Breast epithelium (tissue), 4 donors: ENCODE data around the gene SLC25A19. TPM values are rescaled to one million over a fixed set of nuclear protein-coding genes. Genes with fewer than 3 reads are reported as not detected.

Source experiments
- DNase-seq, 2 donors: peaks; one replicate each; pipeline ENCODE4 v3.0.0-alpha.2; 2019; ENCODE audit warnings: low spot score in 2 of 2
- H3K27ac ChIP-seq, 2 donors: fragments of 200-600 bp; sonication (generic) in 1 of 2; one replicate each; pipeline ENCODE4 v1.5.1; 2016 to 2019; ENCODE audit warnings: mild to moderate bottlenecking in 1 of 2
- H3K27me3 ChIP-seq, 2 donors: fragments of 200-600 bp; sonication (generic) in 1 of 2; one replicate each; pipeline versions ENCODE4 v1.5.1 to v1.6.0; 2017 to 2019; ENCODE audit warnings: control low read depth in 1 of 2, mild to moderate bottlenecking in 1 of 2
- H3K36me3 ChIP-seq: fragments of 200-600 bp; one replicate; pipeline ENCODE4 v1.5.1; 2019
- H3K4me1 ChIP-seq, 2 donors: fragments of 200-600 bp; sonication (generic); one replicate each; pipeline ENCODE4 v1.5.1; 2016 to 2019; ENCODE audit warnings: control low read depth in 1 of 2
- H3K4me3 ChIP-seq, 3 donors: fragments of 200-600 bp; sonication (generic); 1 replicate in 2 of 3; 2 replicates in 1 of 3; pipeline ENCODE4 v1.5.1; 2016 to 2019; ENCODE audit warnings: mild to moderate bottlenecking in 3 of 3, moderate library complexity in 2 of 3
- H3K9me3 ChIP-seq, 2 donors: fragments of 200-600 bp; sonication (generic) in 1 of 2; one replicate each; pipeline ENCODE4 v1.5.1; 2016 to 2019; ENCODE audit warnings: control low read depth in 1 of 2
- POLR2A ChIP-seq: fragments of 450-650 bp; IDR thresholded peaks from one replicate; pipeline ENCODE4 v1.6.1; 2016; ENCODE audit warnings: antibody characterized with exemption, mild to moderate bottlenecking, moderate library complexity
- POLR2AphosphoS5 ChIP-seq, 3 donors: sonication (generic); formaldehyde crosslinking; IDR thresholded peaks; one replicate each; pipeline ENCODE4 v1.6.1; 2017; ENCODE audit warnings: antibody characterized with exemption in 3 of 3
- intact Hi-C: fragments of 100-400 bp; cut with DNase I; formaldehyde crosslinking; loops from one replicate; pipeline ENCODE4 v1.15.1; 2023; ENCODE audit warnings: low total_unique reads
- total RNA-seq, 3 donors: library from RNA; depleted of rRNA; stranded (reverse); fragments of >200 nt; gene quantifications; one replicate each; pipeline ENCODE4 v1.1.0, GENCODE V29; 2016
- TF ChIP-seq, protein P1 (sequence below), 3 donors: fragments of 450-650 bp; IDR thresholded peaks; one replicate each; pipeline ENCODE4 v1.5.1; 2016 to 2017; ENCODE audit warnings: antibody characterized with exemption in 3 of 3, mild to moderate bottlenecking in 3 of 3, moderate library complexity in 3 of 3

SLC25A19 gene
- total RNA-seq, 3 donors from 2014 or later, result 11.4 to 13.8 (median 12.3) TPM

GRCh38 chr17:75250009-75250471 is 39.2 kb downstream of the SLC25A19 start:
- no peaks in the 10 kb centered on the region for H3K9me3 ChIP-seq
- DNase-seq, result no peak
- H3K4me3 ChIP-seq, result peak overlapping the region in 2 of 3 donors; percentile 22 to 47
- H3K36me3 ChIP-seq, result no peaks in the 10 kb centered on the region
- H3K27me3 ChIP-seq, result no peaks in the 10 kb centered on the region
- TF ChIP-seq POLR2AphosphoS5 (IDR thresholded peaks at IDR 0.05), result no peak
- TF ChIP-seq, protein P1, sequence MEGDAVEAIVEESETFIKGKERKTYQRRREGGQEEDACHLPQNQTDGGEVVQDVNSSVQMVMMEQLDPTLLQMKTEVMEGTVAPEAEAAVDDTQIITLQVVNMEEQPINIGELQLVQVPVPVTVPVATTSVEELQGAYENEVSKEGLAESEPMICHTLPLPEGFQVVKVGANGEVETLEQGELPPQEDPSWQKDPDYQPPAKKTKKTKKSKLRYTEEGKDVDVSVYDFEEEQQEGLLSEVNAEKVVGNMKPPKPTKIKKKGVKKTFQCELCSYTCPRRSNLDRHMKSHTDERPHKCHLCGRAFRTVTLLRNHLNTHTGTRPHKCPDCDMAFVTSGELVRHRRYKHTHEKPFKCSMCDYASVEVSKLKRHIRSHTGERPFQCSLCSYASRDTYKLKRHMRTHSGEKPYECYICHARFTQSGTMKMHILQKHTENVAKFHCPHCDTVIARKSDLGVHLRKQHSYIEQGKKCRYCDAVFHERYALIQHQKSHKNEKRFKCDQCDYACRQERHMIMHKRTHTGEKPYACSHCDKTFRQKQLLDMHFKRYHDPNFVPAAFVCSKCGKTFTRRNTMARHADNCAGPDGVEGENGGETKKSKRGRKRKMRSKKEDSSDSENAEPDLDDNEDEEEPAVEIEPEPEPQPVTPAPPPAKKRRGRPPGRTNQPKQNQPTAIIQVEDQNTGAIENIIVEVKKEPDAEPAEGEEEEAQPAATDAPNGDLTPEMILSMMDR (IDR thresholded peaks at IDR 0.05), result no peak
- TF ChIP-seq POLR2A, result no peak
- intact Hi-C loops, result no loop called here
- peaks cover 0 to 20% of the 10 kb centered on the region in 2 donors for H3K4me1 ChIP-seq
- peak overlapping the region; percentile 58 to 72 for H3K27ac ChIP-seq

DNA sequence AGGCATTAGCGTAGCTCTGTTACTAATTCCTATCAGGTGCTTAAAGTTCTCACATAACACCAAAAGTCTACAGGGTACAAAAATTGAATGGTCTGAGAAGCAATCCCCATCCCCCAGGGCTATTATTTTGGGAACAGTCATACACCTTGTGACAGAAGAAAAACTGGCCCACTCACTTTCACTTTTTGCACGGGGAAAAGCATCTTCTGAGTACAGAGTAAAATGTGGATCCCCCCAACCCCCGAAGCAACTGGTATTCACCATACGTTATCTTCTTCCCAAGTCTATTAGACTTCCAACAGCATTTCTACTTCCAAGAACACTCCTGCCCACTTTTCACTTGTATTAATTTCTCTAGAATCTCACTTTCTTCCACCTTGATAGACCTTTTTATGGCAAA is 39.7 kb downstream of the SLC25A19 start:
- Histone ChIP-seq H3K27ac (peak overlapping the region; percentile 58 to 72), H3K27me3 (no peaks in the 10 kb centered on the region), H3K9me3 (no peaks in the 10 kb centered on the region), H3K4me3 (peak overlapping the region in 2 of 3 donors; percentile 22 to 47), H3K4me1 (peaks cover 0 to 20% of the 10 kb centered on the region in 2 donors), H3K36me3 (no peaks in the 10 kb centered on the region)
- intact Hi-C loops, result no loop called here
- no peak for TF ChIP-seq POLR2A
- TF ChIP-seq, protein P1 (IDR thresholded peaks at IDR 0.05), result no peak
- no peak for DNase-seq

- H3K36me3 ChIP-seq, result peaks cover 5% of the 10 kb centered on the region
These were observed 42.8 kb downstream of the SLC25A19 start for GRCh38 chr17:75246404-75246803.

DNA sequence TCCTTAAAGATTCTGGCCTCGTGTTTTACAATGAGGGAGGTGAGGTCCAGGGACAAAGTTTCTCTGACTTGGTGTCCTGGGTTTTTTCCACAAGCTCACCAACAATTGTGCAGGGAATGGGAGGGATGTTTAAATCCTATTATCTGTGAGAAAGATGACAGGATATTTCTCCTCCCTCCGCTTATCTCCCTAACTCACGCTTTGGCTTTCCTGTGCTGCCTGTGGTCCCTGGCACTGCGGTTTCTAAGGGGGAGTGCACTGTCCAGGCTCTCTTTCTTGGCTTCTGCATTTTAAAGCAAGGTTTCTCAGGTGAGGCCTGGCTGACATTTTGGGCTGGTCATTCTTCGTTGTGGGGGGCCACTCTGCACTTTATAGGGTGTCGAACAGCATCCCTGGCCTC is 44.2 kb downstream of the SLC25A19 start:
- Histone ChIP-seq H3K4me1 (peaks cover 0 to 19% of the 10 kb centered on the region in 2 donors), H3K27ac (no peak overlapping the region), H3K9me3 (no peaks in the 10 kb centered on the region), H3K36me3 (peaks cover 10% of the 10 kb centered on the region), H3K4me3 (no peak overlapping the region), H3K27me3 (no peaks in the 10 kb centered on the region)
- DNase-seq, result no peak
- TF ChIP-seq POLR2AphosphoS5 (IDR thresholded peaks at IDR 0.05) (no peak), POLR2A (no peak)
- TF ChIP-seq, protein P1 (IDR thresholded peaks at IDR 0.05), result no peak
- intact Hi-C loops, result no loop called here

More at GRCh38 chr17:75246404-75246803, 42.8 kb downstream of the SLC25A19 start:
- peak in 1 of 2 donors; percentile 56 for DNase-seq
- Histone ChIP-seq H3K4me3 (no peak overlapping the region), H3K4me1 (peaks cover 0 to 20% of the 10 kb centered on the region in 2 donors), H3K9me3 (no peaks in the 10 kb centered on the region), H3K27me3 (no peaks in the 10 kb centered on the region), H3K27ac (peak overlapping the region; percentile 44 to 58)
- intact Hi-C loops, result no loop called here
- no peak for TF ChIP-seq POLR2AphosphoS5 (IDR thresholded peaks at IDR 0.05)
- no peak for TF ChIP-seq POLR2A
- TF ChIP-seq, protein P1 (IDR thresholded peaks at IDR 0.05), result no peak

DNA sequence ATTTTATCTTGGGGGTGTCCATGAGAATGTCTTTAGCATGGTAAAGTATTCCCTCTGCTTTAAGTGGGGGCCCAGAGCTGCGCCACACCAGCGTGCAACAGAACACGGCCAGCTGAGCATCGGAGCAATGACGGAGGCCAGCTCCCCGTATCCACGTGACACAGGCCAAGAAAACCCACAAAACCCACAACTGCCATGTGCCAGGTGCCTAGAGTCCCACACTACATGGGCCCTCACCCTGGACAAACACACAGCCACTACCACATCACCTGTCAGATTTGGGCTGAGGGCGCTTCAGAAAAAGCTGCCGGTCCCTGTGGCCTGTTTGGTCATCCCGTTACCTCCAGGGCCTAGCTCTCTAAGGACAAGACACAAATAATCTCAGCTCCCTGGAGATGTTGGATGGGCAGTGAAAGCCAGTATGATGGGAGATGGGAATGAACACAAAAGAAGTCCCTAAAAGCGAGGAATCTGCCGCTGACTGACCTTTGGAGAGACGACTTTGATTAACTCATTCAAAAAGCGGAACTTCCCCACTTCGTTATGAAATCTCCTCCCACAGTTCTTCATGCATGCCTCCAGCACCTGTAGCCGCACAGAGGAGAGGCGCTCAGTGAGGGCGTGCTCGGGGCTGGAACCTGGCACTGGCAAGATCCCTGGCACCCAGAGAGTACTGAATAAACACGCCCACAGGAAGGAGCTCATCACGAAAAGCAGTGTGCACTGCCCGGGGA is 44.9 kb downstream of the SLC25A19 start:
- Histone ChIP-seq H3K36me3 (peaks cover 10% of the 10 kb centered on the region), H3K27ac (no peak overlapping the region)
- intact Hi-C loops, result no loop called here

More for the DNA sequence above, 44.9 kb downstream of the SLC25A19 start:
- TF ChIP-seq POLR2A, result no peak
- no peak for TF ChIP-seq POLR2AphosphoS5 (IDR thresholded peaks at IDR 0.05)
- TF ChIP-seq, protein P1 (IDR thresholded peaks at IDR 0.05), result no peak
- H3K4me1 ChIP-seq, result peaks cover 0 to 12% of the 10 kb centered on the region in 2 donors
- no peak for DNase-seq
- no peaks in the 10 kb centered on the region for H3K9me3 ChIP-seq
- no peaks in the 10 kb centered on the region for H3K27me3 ChIP-seq
- no peak overlapping the region for H3K4me3 ChIP-seq
